Adrenal gland (tissue), 12 donors: ENCODE results near the gene SLC22A14. TPM values are rescaled to one million over a fixed set of nuclear protein-coding genes. Genes with fewer than 3 reads are reported as not detected.

ENCODE experiments used
- DNase-seq, 7 donors: peaks; one replicate each; pipeline ENCODE4 v3.0.0-alpha.2; 2019 to 2020
- H3K27ac ChIP-seq, 5 donors: fragments of 200-600 bp; sonication (generic) in 4 of 5; 1 replicate in 3 of 5; 2 replicates in 2 of 5; pipeline versions ENCODE4 v1.5.1 to v1.8.0; 2016 to 2020; ENCODE audit warnings: mild to moderate bottlenecking in 1 of 5
- H3K27me3 ChIP-seq: fragments of 200-600 bp; 2 replicates; pipeline ENCODE4 v1.8.0; 2021
- H3K36me3 ChIP-seq, 2 donors: fragments of 200-600 bp; replicated peaks in 1 of 2; 1 replicate in 1 of 2; 2 replicates in 1 of 2; pipeline versions ENCODE4 v1.5.1 to v1.8.0; 2018 to 2022
- H3K4me1 ChIP-seq, 2 donors: fragments of 200-600 bp; replicated peaks in 1 of 2; 1 replicate in 1 of 2; 2 replicates in 1 of 2; pipeline versions ENCODE4 v1.5.1 to v1.8.0; 2018 to 2021
- H3K4me3 ChIP-seq, 4 donors: fragments of 200-600 bp; sonication (generic) in 3 of 4; one replicate each; pipeline ENCODE4 v1.5.1; 2016 to 2018
- H3K9me3 ChIP-seq, 3 donors: fragments of 200-600 bp; sonication (generic) in 1 of 3; replicated peaks in 1 of 3; 1 replicate in 2 of 3; 2 replicates in 1 of 3; pipeline versions ENCODE4 v1.5.1 to v1.8.0; 2016 to 2021
- POLR2A ChIP-seq, 2 donors: fragments of 450-650 bp; IDR thresholded peaks; one replicate each; pipeline ENCODE4 v1.6.1; 2017; ENCODE audit warnings: antibody characterized with exemption in 2 of 2, mild to moderate bottlenecking in 2 of 2, moderate library complexity in 1 of 2
- WGBS, 4 donors: extraction: QIAGEN DNeasy Blood & Tissue Kit in 2 of 4; methylation state at CpG; one replicate each; pipeline versions ENCODE4 v1.1.5 to v1.1.7; 2013 to 2017; 5-methylcytosine and 5-hydroxymethylcytosine counted together
- intact Hi-C, 2 donors: fragments of 100-400 bp; cut with DNase I; formaldehyde crosslinking; loops; one replicate each; pipeline versions ENCODE4 v1.14.1 to v1.15.0; 2022 to 2023
- polyA plus RNA-seq, 3 donors: library from polyadenylated mRNA; stranded (reverse); fragments of 200-250 nt in 2 of 3; fragments of 350-450 nt in 1 of 3; fragmentation: Illumina TruSeq in 1 of 3; extraction: RNeasy Lipid Tissue Mini Kit (QIAGEN cat#74804) in 1 of 3; gene quantifications; one replicate each; pipeline ENCODE4 v1.2.3, GENCODE V29; 2013 to 2014
- total RNA-seq, 9 donors: library from RNA; depleted of rRNA in 4 of 9; stranded (reverse); fragments of >200 nt in 4 of 9; fragments of 120-200 nt in 1 of 9; fragmentation: NEBNext Ultra II Directional in 1 of 9; extraction: Animal tissue kit (Norgen Biotek cat#: 25700) in 1 of 9; gene quantifications; one replicate each; pipeline versions ENCODE4 v1.1.0 to v1.2.4, GENCODE V29; 2013 to 2023
- TF ChIP-seq, protein P1 (sequence below), 6 experiments: fragments of 450-650 bp in 4 of 6; fragments of 200-600 bp in 2 of 6; sonication (generic) in 1 of 6; IDR thresholded peaks; 1 replicate in 5 of 6; 2 replicates in 1 of 6; pipeline versions ENCODE4 v1.5.1 to v1.8.0; 2016 to 2021; ENCODE audit warnings: antibody characterized with exemption in 6 of 6, mild to moderate bottlenecking in 2 of 6, moderate library complexity in 1 of 6
- donor health status: healthy with polysubstance abuse.
- donor health status: Bipolar disorder and iron deficiency.
- donor health status: DM: yes; HTN: yes; CAD: no.
- donor health status: DM: no; HTN: no; CAD: no.
- donor health status: DM: no; HTN: no; CAD: no.
- donor health status: DM: yes; HTN: yes; CAD: no.

SLC22A14 gene
- total and polyA plus RNA-seq, 12 donors, result 0.07 to 0.32 (median 0.11) TPM; not detected in 5

DNA sequence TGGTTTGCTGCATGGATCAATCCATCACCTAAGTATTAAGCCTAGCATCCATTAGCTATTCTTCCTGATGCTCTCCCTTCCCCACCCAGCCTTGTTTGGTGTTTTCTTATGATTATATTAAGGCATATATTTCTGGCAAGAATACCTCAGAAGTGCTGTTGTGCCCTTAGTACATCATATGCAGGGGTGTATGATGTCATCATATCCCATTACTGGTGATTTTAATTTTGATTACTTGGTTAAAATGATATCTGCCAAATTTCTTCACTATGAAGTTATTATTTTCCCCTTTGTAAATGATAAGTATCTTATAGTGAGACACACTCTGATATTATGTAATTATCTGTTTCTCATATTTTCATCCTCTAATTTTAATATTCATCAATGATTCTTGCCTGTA lies 15.4 kb downstream of the SLC22A14 start:
- H3K4me3 ChIP-seq, result no peak overlapping the region
- H3K36me3 ChIP-seq, result no peaks in the 10 kb centered on the region
- no peaks in the 10 kb centered on the region for H3K9me3 ChIP-seq
- no peak overlapping the region for H3K27ac ChIP-seq
- no peaks in the 10 kb centered on the region for H3K4me1 ChIP-seq
- no peak for DNase-seq
- no peaks in the 10 kb centered on the region for H3K27me3 ChIP-seq
- no peak for TF ChIP-seq POLR2A (IDR thresholded peaks at IDR 0.05)
- TF ChIP-seq, protein P1, sequence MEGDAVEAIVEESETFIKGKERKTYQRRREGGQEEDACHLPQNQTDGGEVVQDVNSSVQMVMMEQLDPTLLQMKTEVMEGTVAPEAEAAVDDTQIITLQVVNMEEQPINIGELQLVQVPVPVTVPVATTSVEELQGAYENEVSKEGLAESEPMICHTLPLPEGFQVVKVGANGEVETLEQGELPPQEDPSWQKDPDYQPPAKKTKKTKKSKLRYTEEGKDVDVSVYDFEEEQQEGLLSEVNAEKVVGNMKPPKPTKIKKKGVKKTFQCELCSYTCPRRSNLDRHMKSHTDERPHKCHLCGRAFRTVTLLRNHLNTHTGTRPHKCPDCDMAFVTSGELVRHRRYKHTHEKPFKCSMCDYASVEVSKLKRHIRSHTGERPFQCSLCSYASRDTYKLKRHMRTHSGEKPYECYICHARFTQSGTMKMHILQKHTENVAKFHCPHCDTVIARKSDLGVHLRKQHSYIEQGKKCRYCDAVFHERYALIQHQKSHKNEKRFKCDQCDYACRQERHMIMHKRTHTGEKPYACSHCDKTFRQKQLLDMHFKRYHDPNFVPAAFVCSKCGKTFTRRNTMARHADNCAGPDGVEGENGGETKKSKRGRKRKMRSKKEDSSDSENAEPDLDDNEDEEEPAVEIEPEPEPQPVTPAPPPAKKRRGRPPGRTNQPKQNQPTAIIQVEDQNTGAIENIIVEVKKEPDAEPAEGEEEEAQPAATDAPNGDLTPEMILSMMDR (IDR thresholded peaks at IDR 0.05), result no peak
- intact Hi-C loops, result no loop called here

DNA sequence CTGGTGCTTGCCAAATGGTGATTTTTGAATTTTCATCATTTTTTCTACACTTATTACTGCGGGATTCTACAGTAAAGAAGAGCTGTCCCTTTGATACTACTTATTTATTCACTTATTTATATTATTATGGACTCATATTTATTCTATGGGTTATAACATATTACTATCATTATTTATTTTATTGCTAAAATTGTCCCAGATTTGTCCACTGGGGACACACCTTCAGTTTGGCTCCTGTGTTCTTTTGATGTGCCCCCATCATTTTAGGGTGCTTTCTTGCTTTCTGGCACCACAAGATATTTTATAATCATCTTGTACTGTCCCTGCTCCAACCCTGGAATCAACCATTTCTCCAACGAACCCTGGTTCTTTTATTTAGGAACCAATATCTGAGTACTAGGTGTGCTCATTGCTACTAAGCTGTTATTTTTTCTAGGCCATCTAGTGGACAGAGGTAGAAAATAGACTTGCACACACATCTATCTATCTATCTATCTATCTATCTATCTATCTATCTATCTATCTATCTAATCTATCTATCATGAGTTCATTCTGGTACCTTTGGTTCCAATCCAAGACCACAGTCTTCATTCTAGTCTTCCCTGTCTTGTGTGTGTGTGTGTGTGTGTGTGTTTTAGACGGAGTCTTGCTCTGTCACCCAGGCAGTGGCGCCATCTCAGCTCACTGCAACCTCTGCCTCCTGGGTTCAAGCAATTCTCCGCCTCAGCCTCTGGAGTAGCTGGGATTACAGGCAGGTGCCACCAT lies 16.0 kb downstream of the SLC22A14 start:
- H3K9me3 ChIP-seq, result no peaks in the 10 kb centered on the region
- H3K27me3 ChIP-seq, result no peaks in the 10 kb centered on the region
- DNase-seq, result no peak
- no peak for TF ChIP-seq POLR2A (IDR thresholded peaks at IDR 0.05)
- TF ChIP-seq, protein P1 (IDR thresholded peaks at IDR 0.05), result peak; percentile 34 to 71 (median 52)
- intact Hi-C loops, result no loop called here
- H3K36me3 ChIP-seq, result no peaks in the 10 kb centered on the region
- no peak overlapping the region for H3K27ac ChIP-seq
- 72 to 79% (median 76%) methylated on average over 5 of the region's 5 CpGs for WGBS, 4 donors
- no peaks in the 10 kb centered on the region for H3K4me1 ChIP-seq
- no peak overlapping the region for H3K4me3 ChIP-seq

DNA sequence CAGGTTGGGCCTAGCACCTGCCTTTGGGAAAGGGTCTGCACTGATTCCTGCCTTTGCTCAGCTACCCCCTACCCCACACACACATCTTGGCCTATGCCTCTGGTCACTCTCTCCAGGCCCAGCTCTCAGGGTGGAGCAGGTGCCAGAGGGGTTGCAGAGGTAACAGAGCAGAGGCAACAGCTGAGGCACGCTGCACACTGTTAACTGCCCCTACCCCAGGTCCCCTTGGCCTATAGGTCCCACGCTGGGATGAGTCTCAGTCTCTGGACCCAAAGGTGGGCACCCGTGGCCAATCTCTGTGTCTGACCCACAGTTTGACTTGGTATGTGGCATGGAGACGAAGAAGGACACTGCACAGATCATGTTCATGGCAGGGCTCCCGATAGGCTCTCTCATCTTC lies 24.8 kb downstream of the SLC22A14 start:
- Histone ChIP-seq H3K9me3 (no peaks in the 10 kb centered on the region), H3K27ac (no peak overlapping the region), H3K4me1 (no peaks in the 10 kb centered on the region), H3K27me3 (no peaks in the 10 kb centered on the region), H3K36me3 (no peaks in the 10 kb centered on the region), H3K4me3 (no peak overlapping the region)
- intact Hi-C loops, result no loop called here
- DNase-seq, result no peak
- 89 to 100% (median 92%) methylated on average over 2 to 5 of the region's 5 CpGs for WGBS, 4 donors
- no peak for TF ChIP-seq POLR2A (IDR thresholded peaks at IDR 0.05)
- TF ChIP-seq, protein P1 (IDR thresholded peaks at IDR 0.05), result no peak

DNA sequence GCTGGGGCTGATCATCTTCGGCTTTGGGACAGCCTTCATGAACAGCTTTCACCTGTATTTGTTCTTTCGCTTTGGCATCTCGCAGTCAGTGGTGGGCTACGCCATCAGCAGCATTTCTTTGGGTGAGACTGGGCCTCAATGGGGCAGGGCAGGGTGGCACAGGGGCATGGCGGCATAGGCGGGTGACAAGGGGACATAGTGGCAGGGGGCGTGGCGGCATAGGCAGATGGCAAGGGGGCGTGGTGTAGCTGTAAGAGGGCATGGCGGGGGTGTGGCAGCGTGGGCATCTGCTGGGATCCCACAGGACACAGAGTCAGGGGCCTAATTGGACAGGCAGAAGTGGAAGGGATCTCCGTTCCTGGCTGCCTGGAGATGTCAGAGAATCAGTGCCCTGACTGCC lies 25.5 kb downstream of the SLC22A14 start:
- no peak for DNase-seq
- WGBS, 4 donors, result 89 to 92% (median 91%) methylated on average over 6 to 12 of the region's 12 CpGs
- H3K27me3 ChIP-seq, result no peaks in the 10 kb centered on the region
- no peak overlapping the region for H3K27ac ChIP-seq
- H3K36me3 ChIP-seq, result no peaks in the 10 kb centered on the region
- H3K4me1 ChIP-seq, result no peaks in the 10 kb centered on the region
- no peak for TF ChIP-seq POLR2A (IDR thresholded peaks at IDR 0.05)
- TF ChIP-seq, protein P1 (IDR thresholded peaks at IDR 0.05), result no peak
- no peak overlapping the region for H3K4me3 ChIP-seq
- intact Hi-C loops, result no loop called here
- H3K9me3 ChIP-seq, result no peaks in the 10 kb centered on the region
